Naive B cell (primary cell): Measurements from ENCODE around the gene CCDC68. TPM values are rescaled to one million over a fixed set of nuclear protein-coding genes. Genes with fewer than 3 reads are reported as not detected.

Source experiments
- ATAC-seq, 2 donors: fragments of 150-1000 bp; cut with Tn5 transposase; 2 replicates each; pipeline ENCODE4 v1.10.0; 2021; ENCODE audit warnings: low read depth in 2 of 2, mild to moderate bottlenecking in 2 of 2, moderate library complexity in 2 of 2
- DNase-seq: peaks from one replicate; pipeline ENCODE4 v3.0.0; 2022
- H3K27ac Mint-ChIP-seq, 6 donors: one replicate each; pipeline ENCODE4 v1.8.0; 2020 to 2022; ENCODE audit warnings: mild to moderate bottlenecking in 6 of 6, mixed read lengths in 6 of 6, moderate library complexity in 5 of 6, inconsistent platforms in 2 of 6
- H3K27me3 Mint-ChIP-seq, 3 donors: one replicate each; pipeline ENCODE4 v1.8.0; 2021 to 2022; ENCODE audit warnings: mixed read lengths in 3 of 3, mild to moderate bottlenecking in 1 of 3
- H3K36me3 Mint-ChIP-seq, 2 donors: one replicate each; pipeline ENCODE4 v1.8.0; 2020 to 2022; ENCODE audit warnings: mixed read lengths in 2 of 2, inconsistent platforms in 1 of 2, mild to moderate bottlenecking in 1 of 2
- H3K4me1 Mint-ChIP-seq, 3 donors: one replicate each; pipeline ENCODE4 v1.8.0; 2020 to 2022; ENCODE audit warnings: mixed read lengths in 3 of 3, inconsistent platforms in 1 of 3, mild to moderate bottlenecking in 1 of 3, moderate library complexity in 1 of 3
- H3K4me3 Mint-ChIP-seq, 8 donors: one replicate each; pipeline ENCODE4 v1.8.0; 2020 to 2022; ENCODE audit warnings: mild to moderate bottlenecking in 8 of 8, mixed read lengths in 8 of 8, moderate library complexity in 8 of 8, inconsistent platforms in 2 of 8
- H3K9me3 Mint-ChIP-seq, 7 donors: one replicate each; pipeline ENCODE4 v1.8.0; 2020 to 2022; ENCODE audit warnings: mixed read lengths in 7 of 7, mild to moderate bottlenecking in 5 of 7, inconsistent platforms in 2 of 7, moderate library complexity in 1 of 7
- polyA plus RNA-seq, 6 donors: library from polyadenylated mRNA; unstranded; fragments of 300-500 nt; fragmentation: Illumina TruSeq; gene quantifications; one replicate each; pipeline ENCODE4 v1.2.3, GENCODE V29; 2021; ENCODE audit warnings: low read depth in 6 of 6

The CCDC68 gene
- polyA plus RNA-seq, 6 donors from 2014 or later = not detected

DNA sequence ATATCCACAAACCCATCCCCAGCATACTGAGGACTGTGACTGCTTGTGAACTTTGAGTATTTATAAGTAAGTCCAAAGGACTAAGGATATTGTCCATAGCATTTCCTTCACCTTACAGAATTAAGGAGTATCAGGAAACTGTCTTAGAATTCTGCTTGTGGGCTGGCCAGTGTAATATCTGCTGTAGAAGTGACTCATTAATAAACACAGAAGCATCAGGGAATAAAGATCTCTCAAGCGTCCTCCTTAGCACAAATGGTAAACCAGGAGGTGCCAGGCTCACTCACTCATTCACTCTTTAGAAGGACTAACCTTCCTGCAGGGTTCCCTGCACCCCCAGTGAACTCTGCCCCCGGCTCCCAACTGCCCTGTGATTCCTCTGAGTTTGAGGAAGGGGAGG lies 31.0 kb downstream of the CCDC68 start:
- no peak for ATAC-seq
- Mint-ChIP-seq H3K9me3 (peaks cover 0 to 2% (median 0%) of the 10 kb centered on the region in 7 donors), H3K4me1 (no peaks in the 10 kb centered on the region), H3K36me3 (no peaks in the 10 kb centered on the region), H3K4me3 (no peak overlapping the region), H3K27me3 (peaks cover 0 to 9% (median 0%) of the 10 kb centered on the region in 3 donors), H3K27ac (no peak overlapping the region)
- DNase-seq = no peak

DNA sequence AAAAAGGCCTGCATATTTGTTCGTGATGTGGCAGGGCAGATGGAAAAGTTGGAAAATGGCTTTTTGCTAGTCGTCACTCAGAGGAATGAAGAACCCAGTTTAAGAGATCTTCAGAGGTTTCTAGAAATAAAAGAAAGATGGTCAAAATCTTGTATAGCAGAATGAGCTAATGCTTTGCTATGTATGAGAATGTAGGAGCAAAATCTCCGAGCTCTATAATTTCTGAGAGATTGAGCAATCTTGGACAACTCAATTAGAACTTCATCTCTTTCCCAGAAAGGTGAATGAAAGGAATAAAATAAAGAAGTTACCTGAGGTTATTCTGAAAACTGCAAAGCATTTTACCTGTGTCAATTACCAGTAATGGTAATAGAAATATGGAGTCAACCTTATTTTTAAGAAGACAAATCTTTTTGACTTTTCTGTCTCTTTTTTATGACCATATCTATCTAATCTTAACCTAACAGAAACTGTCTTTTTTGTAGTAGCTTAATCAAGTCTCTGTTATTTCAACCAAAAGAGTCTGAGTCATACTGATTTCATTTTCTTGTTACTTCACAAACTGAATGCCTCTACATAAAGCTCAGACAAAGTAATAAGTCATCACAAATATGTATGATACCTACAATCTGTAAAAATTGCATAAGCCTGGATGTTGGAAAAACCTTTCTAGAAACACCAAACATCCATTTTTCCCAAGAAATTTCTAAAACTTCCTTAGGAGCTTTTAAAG lies 32.5 kb downstream of the CCDC68 start:
- Mint-ChIP-seq H3K36me3 (no peaks in the 10 kb centered on the region), H3K27ac (no peak overlapping the region), H3K4me1 (no peaks in the 10 kb centered on the region), H3K4me3 (no peak overlapping the region), H3K27me3 (peaks cover 4 to 6% (median 6%) of the 10 kb centered on the region in 3 donors), H3K9me3 (peaks cover 0 to 3% (median 0%) of the 10 kb centered on the region in 7 donors)
- DNase-seq (no peak), ATAC-seq (no peak)

DNA sequence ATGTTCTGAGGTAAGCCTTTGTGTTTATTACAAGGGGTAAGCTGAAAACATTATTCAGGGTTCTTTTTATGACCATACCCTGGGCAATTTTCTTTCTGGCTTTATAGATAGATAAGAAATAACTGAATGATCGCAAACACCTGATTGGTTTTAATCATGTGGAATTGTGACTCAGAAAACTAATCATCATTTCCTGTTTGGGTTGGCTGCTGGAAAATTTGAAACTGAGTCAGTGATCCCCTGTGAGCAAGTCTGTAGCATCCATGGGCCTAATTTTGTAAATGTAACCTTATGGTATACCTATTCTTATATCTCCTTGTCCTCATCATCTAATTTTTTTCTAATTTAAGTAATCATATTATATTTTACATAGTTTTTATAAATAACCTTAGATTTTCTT lies 34.3 kb downstream of the CCDC68 start:
- no peaks in the 10 kb centered on the region for H3K36me3 Mint-ChIP-seq
- H3K4me1 Mint-ChIP-seq = no peaks in the 10 kb centered on the region
- peaks cover 0 to 3% (median 0%) of the 10 kb centered on the region in 7 donors for H3K9me3 Mint-ChIP-seq

DNA sequence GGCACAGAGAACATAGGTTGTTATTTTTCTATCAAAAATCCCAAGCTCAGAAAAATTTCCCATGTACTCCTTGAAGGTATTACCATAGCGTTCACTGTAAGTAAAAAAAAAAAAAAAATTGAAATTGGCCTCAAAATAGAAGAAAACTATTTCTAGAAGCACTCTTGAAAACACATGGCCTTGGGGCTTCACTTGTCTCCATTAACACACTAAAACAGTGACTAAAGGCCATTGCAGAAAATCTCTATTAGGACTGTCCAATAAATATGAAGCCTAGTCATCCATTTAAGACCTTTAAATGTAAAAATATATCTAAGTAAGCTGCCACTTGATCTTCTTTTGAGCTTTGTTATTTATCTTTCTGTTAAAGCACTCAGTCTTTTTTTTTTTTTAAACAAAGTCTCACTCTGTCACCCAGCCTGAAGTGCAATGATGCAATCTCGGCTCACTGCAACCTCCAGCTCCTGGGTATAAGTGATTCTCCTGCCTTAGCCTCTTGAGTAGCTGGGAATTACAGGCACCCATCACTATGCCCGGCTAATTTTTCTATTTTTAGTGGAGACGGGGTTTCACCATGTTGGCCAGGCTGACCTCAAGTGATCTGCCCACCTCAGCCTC lies 35.8 kb downstream of the CCDC68 start:
- H3K4me1 Mint-ChIP-seq = no peaks in the 10 kb centered on the region
- peaks cover 0 to 3% (median 0%) of the 10 kb centered on the region in 7 donors for H3K9me3 Mint-ChIP-seq
- H3K27ac Mint-ChIP-seq = no peak overlapping the region
- peaks cover 0 to 18% (median 7%) of the 10 kb centered on the region in 3 donors for H3K27me3 Mint-ChIP-seq
- ATAC-seq = no peak
- no peaks in the 10 kb centered on the region for H3K36me3 Mint-ChIP-seq
- DNase-seq = no peak
- H3K4me3 Mint-ChIP-seq = no peak overlapping the region

More for the DNA sequence above, 34.3 kb downstream of the CCDC68 start:
- H3K27ac Mint-ChIP-seq = no peak overlapping the region
- no peak for ATAC-seq
- no peak overlapping the region for H3K4me3 Mint-ChIP-seq
- H3K27me3 Mint-ChIP-seq = peaks cover 4 to 18% (median 7%) of the 10 kb centered on the region in 3 donors
- no peak for DNase-seq

DNA sequence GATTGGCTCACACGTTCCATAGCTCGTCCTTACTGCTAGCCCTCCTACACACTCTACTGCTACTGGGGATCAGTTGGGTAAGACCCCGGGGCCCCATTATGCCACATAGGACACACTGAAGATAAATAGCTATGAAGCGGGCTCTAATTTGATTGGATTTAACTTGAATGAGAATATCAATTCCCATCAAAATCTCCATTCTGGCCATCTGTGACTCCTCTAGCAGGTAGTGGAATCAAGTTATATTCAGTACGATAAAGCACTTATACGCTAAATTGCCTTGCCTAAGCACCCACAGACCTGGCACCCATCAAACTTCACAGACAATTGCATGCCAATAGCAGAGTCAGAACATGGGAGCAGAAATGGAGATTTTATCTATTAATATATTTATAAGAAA lies 39.8 kb downstream of the CCDC68 start:
- DNase-seq (no peak), ATAC-seq (no peak)
- no peaks in the 10 kb centered on the region for H3K36me3 Mint-ChIP-seq
- peaks cover 0 to 18% (median 7%) of the 10 kb centered on the region in 3 donors for H3K27me3 Mint-ChIP-seq
- H3K9me3 Mint-ChIP-seq = peaks cover 0 to 3% (median 0%) of the 10 kb centered on the region in 7 donors
- no peak overlapping the region for H3K27ac Mint-ChIP-seq
- H3K4me1 Mint-ChIP-seq = no peaks in the 10 kb centered on the region
- no peak overlapping the region for H3K4me3 Mint-ChIP-seq

DNA sequence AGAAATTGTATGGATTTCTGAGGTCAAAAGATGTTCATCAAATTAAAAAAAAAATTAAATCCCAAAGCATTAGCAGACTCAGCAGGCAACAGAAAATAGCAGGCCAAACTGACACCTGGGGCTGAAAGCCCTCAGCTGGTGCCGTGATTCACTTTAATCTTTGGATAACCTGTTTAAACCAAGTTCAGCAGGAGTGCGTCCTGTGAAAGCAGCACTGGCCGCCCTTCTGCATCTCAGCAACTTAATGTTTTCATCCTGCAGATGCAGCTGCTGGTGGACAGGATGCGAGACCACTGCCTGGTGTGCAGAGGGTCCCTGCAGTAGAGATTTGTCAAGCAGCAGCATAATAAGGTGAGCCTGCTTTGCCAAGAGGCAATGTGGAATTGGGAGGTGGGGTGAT lies 41.2 kb downstream of the CCDC68 start:
- no peaks in the 10 kb centered on the region for H3K36me3 Mint-ChIP-seq
- H3K27me3 Mint-ChIP-seq = peaks cover 0 to 18% (median 7%) of the 10 kb centered on the region in 3 donors
- ATAC-seq = no peak
- no peaks in the 10 kb centered on the region for H3K4me1 Mint-ChIP-seq
- H3K9me3 Mint-ChIP-seq = peaks cover 0 to 3% (median 0%) of the 10 kb centered on the region in 7 donors
- no peak for DNase-seq
- H3K27ac Mint-ChIP-seq = no peak overlapping the region
- H3K4me3 Mint-ChIP-seq = no peak overlapping the region

DNA sequence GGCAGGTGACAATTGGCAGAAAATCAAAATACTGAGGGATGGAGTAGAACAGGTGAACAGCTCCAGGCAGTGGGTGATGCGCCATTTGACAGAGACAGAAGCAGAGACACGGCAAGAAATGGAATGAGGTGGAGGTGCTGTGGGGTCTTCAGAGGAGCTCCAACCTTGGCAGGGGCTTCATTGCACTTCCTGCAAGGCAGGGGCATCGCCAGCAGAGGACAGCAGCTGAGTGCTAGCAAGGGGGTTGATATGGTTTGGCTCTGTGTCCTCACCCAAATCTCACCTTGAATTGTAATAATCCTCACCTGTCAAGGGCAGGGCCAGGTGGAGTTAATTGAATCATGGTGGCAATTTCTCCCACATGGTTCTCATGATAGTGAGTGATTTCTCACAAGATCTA lies 42.8 kb downstream of the CCDC68 start:
- Mint-ChIP-seq H3K27me3 (peaks cover 0 to 10% (median 0%) of the 10 kb centered on the region in 3 donors), H3K36me3 (no peaks in the 10 kb centered on the region), H3K4me3 (no peak overlapping the region), H3K27ac (no peak overlapping the region), H3K4me1 (peaks cover 0 to 4% (median 0%) of the 10 kb centered on the region in 3 donors), H3K9me3 (no peaks in the 10 kb centered on the region)
- ATAC-seq (no peak), DNase-seq (no peak)

DNA sequence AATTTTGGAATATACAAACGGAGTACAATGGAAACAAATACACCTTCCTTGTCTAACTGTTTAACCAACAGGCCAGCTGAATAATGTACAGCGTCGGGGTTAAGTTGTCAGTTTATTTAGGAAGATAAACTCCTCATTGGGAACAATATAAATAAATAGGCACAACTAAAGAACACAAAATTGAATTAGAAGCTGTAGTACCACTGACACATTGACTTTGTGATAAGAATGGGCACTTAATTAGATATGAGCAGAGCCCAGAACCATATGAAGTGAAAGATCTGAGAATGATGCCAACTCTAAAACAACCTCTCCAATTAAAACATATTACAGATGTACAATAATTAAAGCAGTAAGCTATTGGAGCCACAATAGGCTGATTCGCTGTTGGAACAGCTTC lies 44.4 kb downstream of the CCDC68 start:
- no peak overlapping the region for H3K4me3 Mint-ChIP-seq
- H3K4me1 Mint-ChIP-seq = peaks cover 0 to 4% (median 0%) of the 10 kb centered on the region in 3 donors
- H3K27ac Mint-ChIP-seq = no peak overlapping the region
- ATAC-seq (no peak), DNase-seq (no peak)
- H3K9me3 Mint-ChIP-seq = no peaks in the 10 kb centered on the region
- no peaks in the 10 kb centered on the region for H3K36me3 Mint-ChIP-seq
- H3K27me3 Mint-ChIP-seq = no peaks in the 10 kb centered on the region

DNA sequence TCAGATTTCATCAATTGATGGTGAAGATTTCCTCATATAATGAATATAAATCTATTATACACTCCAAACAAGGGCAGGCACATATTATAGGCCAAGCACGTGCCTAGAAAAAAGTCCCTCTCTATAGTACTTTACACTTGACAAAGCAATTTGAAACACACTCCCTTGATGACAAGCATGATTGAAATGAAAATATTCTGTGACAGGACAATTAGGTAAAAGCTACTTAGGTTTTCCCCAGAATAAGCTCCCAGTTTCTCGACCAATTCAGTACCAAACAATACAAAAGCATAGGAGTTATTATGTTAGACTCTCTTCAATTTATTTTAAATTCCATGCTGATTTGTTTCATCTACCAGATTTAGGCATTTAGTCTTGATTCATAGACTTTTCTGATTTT lies 47.7 kb downstream of the CCDC68 start:
- Mint-ChIP-seq H3K4me3 (no peak overlapping the region), H3K36me3 (no peaks in the 10 kb centered on the region), H3K27ac (no peak overlapping the region), H3K4me1 (peaks cover 0 to 4% (median 0%) of the 10 kb centered on the region in 3 donors), H3K9me3 (peaks cover 0 to 1% (median 0%) of the 10 kb centered on the region in 7 donors), H3K27me3 (peaks cover 0 to 4% (median 3%) of the 10 kb centered on the region in 3 donors)
- DNase-seq (no peak), ATAC-seq (no peak)

DNA sequence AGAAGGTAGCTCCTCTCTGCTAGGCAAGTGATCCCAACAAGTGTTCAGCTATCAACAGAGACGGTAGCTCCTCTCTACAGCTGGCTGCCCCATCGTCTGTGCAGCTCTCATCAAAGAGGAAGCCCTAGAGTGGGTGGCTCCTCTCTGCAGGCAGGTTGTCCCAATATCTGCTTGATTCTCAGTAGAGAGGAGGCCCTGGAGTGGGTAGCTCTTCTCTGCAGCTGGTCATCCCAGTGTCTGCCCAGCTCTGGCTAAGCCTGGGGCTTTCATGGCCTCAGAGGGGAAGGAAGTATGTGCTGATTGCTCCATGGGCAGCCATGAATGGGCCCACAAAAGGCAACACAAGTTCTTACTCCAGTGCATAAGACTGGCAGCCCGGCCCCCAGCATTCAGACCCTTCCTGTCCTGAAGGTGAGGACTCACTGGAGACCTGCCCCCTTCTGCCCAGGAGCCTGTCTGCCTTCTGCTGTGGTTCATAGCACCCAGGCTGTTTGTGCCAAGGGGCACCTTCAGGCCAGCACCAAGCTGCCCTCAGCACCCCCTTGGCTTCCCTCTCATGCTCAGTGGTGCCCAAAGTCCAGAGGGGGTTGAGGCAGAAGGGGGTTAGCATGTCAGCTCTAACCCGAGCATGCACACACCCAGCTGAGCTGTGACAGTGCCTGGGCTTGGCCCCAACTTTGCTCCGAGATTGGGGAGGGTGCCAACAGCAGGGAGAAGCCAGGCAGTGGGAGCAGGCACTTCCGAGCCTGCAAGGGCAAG lies 48.9 kb downstream of the CCDC68 start:
- Mint-ChIP-seq H3K4me1 (peaks cover 0 to 4% (median 0%) of the 10 kb centered on the region in 3 donors), H3K9me3 (peaks cover 0 to 2% (median 0%) of the 10 kb centered on the region in 7 donors), H3K27me3 (peaks cover 0 to 7% (median 4%) of the 10 kb centered on the region in 3 donors), H3K4me3 (no peak overlapping the region), H3K36me3 (no peaks in the 10 kb centered on the region), H3K27ac (no peak overlapping the region)
- DNase-seq = no peak
- no peak for ATAC-seq

DNA sequence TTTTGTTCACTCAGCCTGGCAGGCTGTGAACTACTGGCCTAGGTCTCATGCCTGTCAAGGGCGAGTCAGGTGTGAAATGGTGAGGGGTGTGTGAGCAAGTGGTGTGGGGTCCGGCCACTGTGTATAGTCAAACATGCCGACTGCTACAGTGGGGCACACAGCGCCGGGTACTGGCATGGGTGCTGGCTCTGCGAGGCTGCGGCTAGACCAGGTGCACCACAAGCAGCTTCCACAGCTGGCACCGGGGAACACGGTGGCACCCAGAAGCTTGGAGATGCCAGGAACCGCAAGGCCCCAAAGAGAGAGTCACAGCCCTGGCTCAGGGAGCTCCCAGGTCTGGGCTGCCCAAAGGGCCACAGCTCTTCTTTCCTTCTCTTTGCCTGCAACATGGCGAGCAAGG lies 49.7 kb downstream of the CCDC68 start:
- H3K9me3 Mint-ChIP-seq = peaks cover 0 to 2% (median 0%) of the 10 kb centered on the region in 7 donors
- H3K27ac Mint-ChIP-seq = no peak overlapping the region
- DNase-seq = no peak
- no peak overlapping the region for H3K4me3 Mint-ChIP-seq
- no peak for ATAC-seq
- H3K36me3 Mint-ChIP-seq = no peaks in the 10 kb centered on the region
- peaks cover 0 to 4% (median 0%) of the 10 kb centered on the region in 3 donors for H3K4me1 Mint-ChIP-seq
- H3K27me3 Mint-ChIP-seq = peaks cover 0 to 7% (median 4%) of the 10 kb centered on the region in 3 donors

DNA sequence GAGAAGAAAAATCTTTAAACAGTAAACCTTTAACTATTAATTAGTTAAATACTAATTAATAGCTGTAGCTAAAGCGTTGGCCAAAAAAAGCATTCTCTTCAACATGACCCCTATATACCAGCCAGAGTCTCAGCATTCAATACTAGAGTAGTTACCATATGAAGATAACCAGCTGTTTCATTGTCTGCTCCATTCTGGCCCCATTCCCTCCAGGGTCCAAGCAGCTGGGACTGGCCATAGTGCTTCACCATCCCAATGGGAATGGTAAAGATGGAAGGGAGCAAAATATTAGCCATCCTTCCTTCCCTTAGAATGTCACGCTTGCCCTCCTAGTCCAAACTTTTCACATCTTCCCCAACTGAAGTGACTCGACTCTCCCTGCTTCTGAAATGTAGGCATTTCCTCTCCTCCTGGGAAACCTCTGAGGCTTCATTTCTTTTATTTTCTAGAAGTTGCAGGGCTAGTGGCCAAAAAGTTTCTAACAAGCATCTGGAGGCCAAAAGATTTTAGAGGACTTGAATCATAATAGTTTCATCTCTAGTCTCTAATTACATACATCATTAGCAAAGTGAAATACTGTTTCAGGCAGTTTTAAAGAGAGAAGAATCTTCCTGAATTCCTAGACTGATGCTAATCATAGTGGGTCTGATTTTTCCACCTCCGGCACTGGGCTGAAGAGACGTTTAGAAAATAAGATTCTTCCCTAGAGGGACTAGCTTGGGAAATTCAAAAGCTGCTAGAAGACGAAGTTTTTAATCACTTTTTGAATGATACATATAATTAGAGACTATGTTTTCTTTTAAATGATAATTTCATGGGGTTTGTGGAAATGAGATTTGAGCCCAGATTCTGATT lies 52.7 kb downstream of the CCDC68 start:
- ATAC-seq (no peak), DNase-seq (no peak)
- Mint-ChIP-seq H3K4me3 (no peak overlapping the region), H3K27me3 (peaks cover 0 to 7% (median 4%) of the 10 kb centered on the region in 3 donors), H3K36me3 (no peaks in the 10 kb centered on the region), H3K4me1 (no peaks in the 10 kb centered on the region), H3K27ac (no peak overlapping the region), H3K9me3 (peaks cover 0 to 2% (median 0%) of the 10 kb centered on the region in 7 donors)

DNA sequence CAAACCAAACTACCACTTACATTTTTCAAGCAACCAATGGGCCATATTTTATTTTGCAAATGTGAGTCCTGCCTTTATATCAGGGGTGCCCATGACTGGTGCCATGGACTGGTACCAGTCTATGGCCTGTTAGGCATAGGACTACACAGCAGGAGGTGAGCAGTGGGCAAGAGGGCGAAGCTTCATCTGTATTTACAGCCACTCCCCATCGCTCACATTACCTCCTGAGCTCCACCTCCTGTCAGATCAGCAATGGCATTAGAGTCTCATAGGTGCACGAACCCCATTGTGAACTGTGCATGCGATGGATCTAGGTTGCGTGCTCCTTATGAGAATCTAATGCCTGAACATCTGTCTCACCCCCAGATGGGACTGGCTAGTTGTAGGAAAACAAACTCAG lies 53.6 kb downstream of the CCDC68 start:
- peaks cover 0 to 7% (median 4%) of the 10 kb centered on the region in 3 donors for H3K27me3 Mint-ChIP-seq
- peaks cover 0 to 2% (median 0%) of the 10 kb centered on the region in 7 donors for H3K9me3 Mint-ChIP-seq
- H3K4me3 Mint-ChIP-seq = no peak overlapping the region
- no peak for ATAC-seq
- H3K36me3 Mint-ChIP-seq = no peaks in the 10 kb centered on the region
- no peak overlapping the region for H3K27ac Mint-ChIP-seq
- no peaks in the 10 kb centered on the region for H3K4me1 Mint-ChIP-seq
- DNase-seq = no peak
